Ishikawa (cell line): Measurements from ENCODE around the gene VIPR1.

Source experiments
- CEBPB ChIP-seq: IDR thresholded peaks from 2 replicates; pipeline ENCODE4 v1.6.1; 2012
- CREB1 ChIP-seq: IDR thresholded peaks from 2 replicates; pipeline ENCODE4 v1.6.1; 2012; ENCODE audit warnings: low read depth
- EGR1 ChIP-seq: IDR thresholded peaks from 2 replicates; pipeline ENCODE4 v1.6.1; 2012
- EP300 ChIP-seq: IDR thresholded peaks from 2 replicates; pipeline ENCODE4 v1.6.1; 2012; ENCODE audit warnings: borderline replicate concordance
- FOXM1 ChIP-seq: IDR thresholded peaks from 2 replicates; pipeline ENCODE4 v1.6.1; 2012; ENCODE audit warnings: low read depth, borderline replicate concordance
- NFIC ChIP-seq: IDR thresholded peaks from 2 replicates; pipeline ENCODE4 v1.6.1; 2012
- RAD21 ChIP-seq: IDR thresholded peaks from 2 replicates; pipeline ENCODE4 v1.6.1; 2012; ENCODE audit warnings: low read depth
- TAF1 ChIP-seq: IDR thresholded peaks from 2 replicates; pipeline ENCODE4 v1.6.1; 2012; ENCODE audit warnings: low read depth, mild to moderate bottlenecking
- TCF12 ChIP-seq: IDR thresholded peaks from 2 replicates; pipeline ENCODE4 v1.6.1; 2012; ENCODE audit warnings: low read depth
- TEAD4 ChIP-seq: IDR thresholded peaks from 2 replicates; pipeline ENCODE4 v1.6.1; 2012
- YY1 ChIP-seq: IDR thresholded peaks from 2 replicates; pipeline ENCODE4 v1.6.1; 2012; ENCODE audit warnings: low read depth
- ZBTB7A ChIP-seq: IDR thresholded peaks from 2 replicates; pipeline ENCODE4 v1.6.1; 2012; ENCODE audit warnings: low read depth
- TF ChIP-seq, protein P1 (sequence below): IDR thresholded peaks from 2 replicates; pipeline ENCODE4 v1.6.1; 2012
- TF ChIP-seq, protein P2 (sequence below): IDR thresholded peaks from 2 replicates; pipeline ENCODE4 v1.6.1; 2012
- TF ChIP-seq, protein P3 (sequence below): IDR thresholded peaks from 2 replicates; pipeline ENCODE4 v1.6.1; 2012; ENCODE audit warnings: low read depth, mild to moderate bottlenecking

Gene VIPR1

DNA sequence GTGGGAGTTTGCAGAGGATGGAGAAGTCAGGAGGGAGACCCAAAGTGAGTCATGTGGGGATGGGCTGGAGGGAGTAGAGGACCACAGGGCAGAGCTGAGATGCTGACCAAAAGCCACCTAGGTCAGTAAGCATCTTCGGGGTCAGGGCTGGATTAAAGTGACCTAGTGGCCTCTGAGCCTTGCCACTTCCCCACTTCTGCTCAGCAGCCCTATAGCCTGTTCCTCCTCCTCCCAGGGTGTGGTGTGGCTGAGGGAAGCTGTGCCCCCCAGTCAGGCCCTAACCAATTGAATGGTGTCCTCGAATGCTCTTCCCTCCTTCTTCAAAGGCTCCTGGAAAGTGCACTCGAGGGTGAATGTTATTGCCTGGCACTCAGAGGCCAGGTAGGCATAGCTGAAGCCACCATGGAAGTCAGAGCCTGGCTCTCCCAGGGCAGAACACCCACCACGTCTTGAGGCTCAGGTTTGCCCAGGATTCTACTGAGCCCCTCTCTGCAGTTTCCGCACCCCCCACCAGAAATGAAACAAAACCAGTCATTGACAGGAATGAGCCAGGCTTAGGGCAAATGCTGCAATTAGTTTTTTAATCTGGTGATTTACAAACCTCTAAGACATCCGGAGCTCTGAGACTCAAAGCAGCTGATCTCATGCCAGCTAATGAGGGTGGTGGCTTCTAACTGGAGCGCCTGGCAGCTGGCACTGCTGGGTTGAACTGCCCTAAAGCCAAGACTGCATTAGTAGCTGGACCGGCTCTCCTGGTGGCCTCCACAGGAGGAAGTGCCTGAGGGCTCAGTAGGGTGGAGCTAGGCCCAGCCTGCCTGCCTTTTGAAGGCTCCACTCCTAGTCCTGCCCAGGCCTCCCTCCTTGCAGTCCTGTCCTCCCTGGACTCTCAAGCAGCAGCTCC is 26.0 kb upstream of the VIPR1 start:
- TF ChIP-seq YY1 (no peak), TCF12 (0 out of 2 replicates have a peak, but pooled peaks have one; percentile 52), NFIC (peak; percentile 72)
- TF ChIP-seq, protein P1, sequence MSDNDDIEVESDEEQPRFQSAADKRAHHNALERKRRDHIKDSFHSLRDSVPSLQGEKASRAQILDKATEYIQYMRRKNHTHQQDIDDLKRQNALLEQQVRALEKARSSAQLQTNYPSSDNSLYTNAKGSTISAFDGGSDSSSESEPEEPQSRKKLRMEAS, result peak; percentile 38; the same call in 1 of the 2 replicates

DNA sequence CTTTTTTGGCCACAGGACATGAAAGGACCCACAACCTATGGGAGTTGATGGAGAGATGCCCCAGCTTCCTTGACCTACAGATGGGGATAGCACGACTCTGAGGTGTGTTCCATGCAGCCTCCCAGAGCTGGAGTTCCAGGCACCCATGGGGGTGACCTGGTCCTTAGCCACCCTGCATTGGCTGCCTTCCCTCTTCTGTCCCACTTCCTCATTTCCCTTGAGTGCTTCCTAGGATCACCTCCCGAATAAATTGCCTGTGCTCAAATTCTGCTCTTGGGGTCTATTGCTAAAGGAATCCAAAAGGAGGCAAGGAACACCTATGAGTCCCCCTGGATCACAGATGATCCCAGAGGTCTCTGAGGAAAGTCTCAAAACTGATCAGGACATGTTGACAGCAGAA is 24.7 kb upstream of the VIPR1 start:
- TF ChIP-seq, protein P1, result no peak
- no peak for TF ChIP-seq YY1
- no peak for TF ChIP-seq TCF12
- no peak for TF ChIP-seq CREB1
- no peak for TF ChIP-seq NFIC
- TF ChIP-seq, protein P2, sequence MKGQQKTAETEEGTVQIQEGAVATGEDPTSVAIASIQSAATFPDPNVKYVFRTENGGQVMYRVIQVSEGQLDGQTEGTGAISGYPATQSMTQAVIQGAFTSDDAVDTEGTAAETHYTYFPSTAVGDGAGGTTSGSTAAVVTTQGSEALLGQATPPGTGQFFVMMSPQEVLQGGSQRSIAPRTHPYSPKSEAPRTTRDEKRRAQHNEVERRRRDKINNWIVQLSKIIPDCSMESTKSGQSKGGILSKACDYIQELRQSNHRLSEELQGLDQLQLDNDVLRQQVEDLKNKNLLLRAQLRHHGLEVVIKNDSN, result no peak
- no peak for TF ChIP-seq TEAD4
- TF ChIP-seq, protein P3, sequence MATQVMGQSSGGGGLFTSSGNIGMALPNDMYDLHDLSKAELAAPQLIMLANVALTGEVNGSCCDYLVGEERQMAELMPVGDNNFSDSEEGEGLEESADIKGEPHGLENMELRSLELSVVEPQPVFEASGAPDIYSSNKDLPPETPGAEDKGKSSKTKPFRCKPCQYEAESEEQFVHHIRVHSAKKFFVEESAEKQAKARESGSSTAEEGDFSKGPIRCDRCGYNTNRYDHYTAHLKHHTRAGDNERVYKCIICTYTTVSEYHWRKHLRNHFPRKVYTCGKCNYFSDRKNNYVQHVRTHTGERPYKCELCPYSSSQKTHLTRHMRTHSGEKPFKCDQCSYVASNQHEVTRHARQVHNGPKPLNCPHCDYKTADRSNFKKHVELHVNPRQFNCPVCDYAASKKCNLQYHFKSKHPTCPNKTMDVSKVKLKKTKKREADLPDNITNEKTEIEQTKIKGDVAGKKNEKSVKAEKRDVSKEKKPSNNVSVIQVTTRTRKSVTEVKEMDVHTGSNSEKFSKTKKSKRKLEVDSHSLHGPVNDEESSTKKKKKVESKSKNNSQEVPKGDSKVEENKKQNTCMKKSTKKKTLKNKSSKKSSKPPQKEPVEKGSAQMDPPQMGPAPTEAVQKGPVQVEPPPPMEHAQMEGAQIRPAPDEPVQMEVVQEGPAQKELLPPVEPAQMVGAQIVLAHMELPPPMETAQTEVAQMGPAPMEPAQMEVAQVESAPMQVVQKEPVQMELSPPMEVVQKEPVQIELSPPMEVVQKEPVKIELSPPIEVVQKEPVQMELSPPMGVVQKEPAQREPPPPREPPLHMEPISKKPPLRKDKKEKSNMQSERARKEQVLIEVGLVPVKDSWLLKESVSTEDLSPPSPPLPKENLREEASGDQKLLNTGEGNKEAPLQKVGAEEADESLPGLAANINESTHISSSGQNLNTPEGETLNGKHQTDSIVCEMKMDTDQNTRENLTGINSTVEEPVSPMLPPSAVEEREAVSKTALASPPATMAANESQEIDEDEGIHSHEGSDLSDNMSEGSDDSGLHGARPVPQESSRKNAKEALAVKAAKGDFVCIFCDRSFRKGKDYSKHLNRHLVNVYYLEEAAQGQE, result no peak
- no peak for TF ChIP-seq ZBTB7A
- no peak for TF ChIP-seq FOXM1
- no peak for TF ChIP-seq EGR1
- no peak for TF ChIP-seq CEBPB
- TF ChIP-seq EP300, result no peak

DNA sequence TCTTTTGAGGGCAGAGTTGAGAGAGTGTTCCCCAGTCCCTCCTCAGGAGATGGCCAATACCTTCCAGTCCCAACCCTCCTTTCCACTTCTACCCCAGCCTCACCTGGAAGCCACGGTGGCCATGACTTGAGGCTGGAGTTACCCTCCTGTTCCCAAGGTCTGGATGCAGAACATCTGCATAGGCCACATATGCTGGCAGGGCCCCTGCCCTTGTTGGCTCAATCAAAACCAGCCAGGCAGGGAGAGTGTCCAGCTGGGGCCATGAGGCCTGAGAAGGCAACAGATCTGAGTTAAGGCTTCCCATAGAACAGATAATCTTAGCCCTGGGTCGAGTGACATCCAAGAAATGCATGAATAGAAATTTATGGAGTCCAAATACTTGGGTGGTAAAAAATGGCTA is 23.6 kb upstream of the VIPR1 start:
- TF ChIP-seq, protein P3, result no peak
- TF ChIP-seq YY1 (no peak), RAD21 (no peak), TAF1 (no peak), TEAD4 (no peak), FOXM1 (no peak), CEBPB (no peak), EGR1 (no peak), EP300 (no peak), NFIC (no peak), CREB1 (no peak)
- TF ChIP-seq, protein P1, result no peak

DNA sequence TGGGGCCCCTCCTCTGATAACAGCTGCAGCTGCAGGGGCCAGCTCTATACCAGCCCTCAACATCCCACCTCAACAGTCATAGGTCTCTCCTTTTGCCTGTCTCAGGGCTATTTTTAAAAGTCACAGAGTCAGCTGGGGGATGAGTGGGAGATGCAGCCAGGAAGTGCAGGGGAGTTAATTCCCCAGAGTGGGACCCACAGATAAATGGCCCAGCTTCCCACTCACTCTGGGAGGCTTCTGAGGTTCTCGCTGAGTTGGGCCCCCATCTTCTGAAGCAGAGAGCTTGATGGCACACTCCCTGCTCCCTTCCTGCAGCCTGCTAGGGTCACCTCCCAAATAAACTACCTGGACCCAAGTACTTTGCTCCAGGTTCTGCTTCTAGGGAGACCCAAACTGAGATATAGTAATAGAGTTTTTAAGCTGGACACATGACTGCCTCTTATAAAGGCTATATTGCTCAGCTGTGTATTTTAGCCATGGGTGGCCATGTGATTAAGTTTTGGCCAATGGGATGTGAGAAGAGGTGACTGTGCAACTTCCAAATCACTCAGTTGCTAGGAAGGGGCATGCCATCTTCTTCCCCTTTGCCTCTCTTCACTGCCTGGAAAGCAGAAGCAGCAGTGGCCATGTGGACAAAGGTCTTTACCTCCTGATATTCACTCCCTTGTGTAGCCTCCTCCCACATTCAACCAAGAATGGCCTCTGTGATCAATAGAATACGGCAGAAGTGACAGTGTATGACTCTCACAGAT is 15.5 kb upstream of the VIPR1 start:
- TF ChIP-seq RAD21 (no peak), FOXM1 (no peak)
- TF ChIP-seq, protein P2, result 0 out of 2 replicates have a peak, but pooled peaks have one; percentile 24

DNA sequence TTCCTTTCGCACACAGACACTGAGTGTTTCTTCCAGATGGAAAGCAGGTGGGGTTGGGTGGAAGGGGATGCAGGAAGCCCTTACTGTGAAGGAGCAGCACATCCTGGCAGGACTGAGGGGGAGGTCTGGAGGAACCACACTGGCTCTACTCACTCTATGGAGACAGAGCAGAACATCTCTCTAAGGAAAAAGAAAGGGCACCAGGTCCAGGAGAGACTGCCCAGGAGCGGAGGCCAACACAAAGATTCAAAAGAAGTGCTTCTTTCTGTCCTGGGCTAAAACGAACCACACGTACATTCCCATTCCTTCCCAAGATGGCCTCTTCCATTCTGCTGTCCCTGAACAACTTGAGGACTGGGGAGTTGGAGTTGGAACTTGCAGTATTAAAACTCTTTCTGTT is 13.8 kb upstream of the VIPR1 start:
- no peak for TF ChIP-seq CREB1
- TF ChIP-seq NFIC, result no peak
